Upper lobe of right lung (tissue), 1 donor: ENCODE results near the gene RBFOX1. TPM values are rescaled to one million over a fixed set of nuclear protein-coding genes. Genes with fewer than 3 reads are reported as not detected.

ENCODE experiments used
- ATAC-seq: fragments of 200-7000 bp; cut with Tn5 transposase; one replicate; pipeline ENCODE4 v1.9.1; 2020; ENCODE audit warnings: mild to moderate bottlenecking, moderate library complexity
- DNase-seq: peaks from one replicate; pipeline ENCODE4 v3.0.0-alpha.2; 2020
- H3K27ac ChIP-seq: fragments of 200-600 bp; one replicate; pipeline ENCODE4 v1.8.0; 2022
- H3K27me3 ChIP-seq: fragments of 200-600 bp; one replicate; pipeline ENCODE4 v1.8.0; 2022; ENCODE audit warnings: mild to moderate bottlenecking
- H3K36me3 ChIP-seq: fragments of 200-600 bp; one replicate; pipeline ENCODE4 v1.8.0; 2022
- H3K4me1 ChIP-seq: fragments of 200-600 bp; one replicate; pipeline ENCODE4 v1.8.0; 2022
- H3K4me3 ChIP-seq: fragments of 200-600 bp; one replicate; pipeline ENCODE4 v1.8.0; 2022; ENCODE audit warnings: mild to moderate bottlenecking
- H3K9me3 ChIP-seq: fragments of 200-600 bp; one replicate; pipeline ENCODE4 v1.8.0; 2022
- intact Hi-C: fragments of 100-400 bp; cut with DNase I; formaldehyde crosslinking; loops from one replicate; pipeline ENCODE4 v1.11.0; 2022
- total RNA-seq: library from RNA; stranded (reverse); fragmentation: NEBNext Ultra II Directional; extraction: Animal tissue kit (Norgen Biotek cat#: 25700); gene quantifications from one replicate; pipeline ENCODE4 v1.2.1, GENCODE V29; 2021
- TF ChIP-seq, protein P1 (sequence below): fragments of 200-600 bp; IDR thresholded peaks from one replicate; pipeline ENCODE4 v1.8.0; 2022; ENCODE audit warnings: antibody characterized with exemption
- donor health status: DM: no; HTN: yes; CAD: no; lungs with severe emphysema.

The RBFOX1 gene
- total RNA-seq, 1 donor from 2014 or later, result not detected

DNA sequence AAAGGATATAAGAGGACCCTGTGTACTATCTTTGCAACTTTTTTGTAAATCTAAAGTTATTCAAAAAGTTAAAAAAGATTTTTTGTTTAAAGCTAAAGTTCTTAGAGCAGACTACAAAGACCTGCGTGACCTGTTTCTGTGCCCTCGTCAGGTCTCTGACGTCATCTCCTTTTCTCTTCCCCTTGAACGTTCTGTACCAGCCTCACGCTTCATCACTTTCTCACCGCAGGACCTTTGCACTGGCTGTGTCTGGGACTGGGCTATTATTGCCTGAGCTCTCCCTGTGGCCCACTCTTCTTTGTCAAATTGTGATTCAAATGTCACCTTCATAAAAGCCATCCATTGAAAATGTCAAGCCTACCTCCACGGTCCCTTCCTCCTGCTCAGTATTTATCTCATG, 222.8 kb downstream of the RBFOX1 start:
- Histone ChIP-seq H3K27me3 (no peaks in the 10 kb centered on the region), H3K36me3 (no peaks in the 10 kb centered on the region), H3K27ac (no peak overlapping the region), H3K9me3 (no peaks in the 10 kb centered on the region), H3K4me3 (no peak overlapping the region), H3K4me1 (no peaks in the 10 kb centered on the region)
- ATAC-seq (no peak), DNase-seq (no peak)
- TF ChIP-seq, protein P1, sequence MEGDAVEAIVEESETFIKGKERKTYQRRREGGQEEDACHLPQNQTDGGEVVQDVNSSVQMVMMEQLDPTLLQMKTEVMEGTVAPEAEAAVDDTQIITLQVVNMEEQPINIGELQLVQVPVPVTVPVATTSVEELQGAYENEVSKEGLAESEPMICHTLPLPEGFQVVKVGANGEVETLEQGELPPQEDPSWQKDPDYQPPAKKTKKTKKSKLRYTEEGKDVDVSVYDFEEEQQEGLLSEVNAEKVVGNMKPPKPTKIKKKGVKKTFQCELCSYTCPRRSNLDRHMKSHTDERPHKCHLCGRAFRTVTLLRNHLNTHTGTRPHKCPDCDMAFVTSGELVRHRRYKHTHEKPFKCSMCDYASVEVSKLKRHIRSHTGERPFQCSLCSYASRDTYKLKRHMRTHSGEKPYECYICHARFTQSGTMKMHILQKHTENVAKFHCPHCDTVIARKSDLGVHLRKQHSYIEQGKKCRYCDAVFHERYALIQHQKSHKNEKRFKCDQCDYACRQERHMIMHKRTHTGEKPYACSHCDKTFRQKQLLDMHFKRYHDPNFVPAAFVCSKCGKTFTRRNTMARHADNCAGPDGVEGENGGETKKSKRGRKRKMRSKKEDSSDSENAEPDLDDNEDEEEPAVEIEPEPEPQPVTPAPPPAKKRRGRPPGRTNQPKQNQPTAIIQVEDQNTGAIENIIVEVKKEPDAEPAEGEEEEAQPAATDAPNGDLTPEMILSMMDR, result no peak
- intact Hi-C loops, result no loop called here

DNA sequence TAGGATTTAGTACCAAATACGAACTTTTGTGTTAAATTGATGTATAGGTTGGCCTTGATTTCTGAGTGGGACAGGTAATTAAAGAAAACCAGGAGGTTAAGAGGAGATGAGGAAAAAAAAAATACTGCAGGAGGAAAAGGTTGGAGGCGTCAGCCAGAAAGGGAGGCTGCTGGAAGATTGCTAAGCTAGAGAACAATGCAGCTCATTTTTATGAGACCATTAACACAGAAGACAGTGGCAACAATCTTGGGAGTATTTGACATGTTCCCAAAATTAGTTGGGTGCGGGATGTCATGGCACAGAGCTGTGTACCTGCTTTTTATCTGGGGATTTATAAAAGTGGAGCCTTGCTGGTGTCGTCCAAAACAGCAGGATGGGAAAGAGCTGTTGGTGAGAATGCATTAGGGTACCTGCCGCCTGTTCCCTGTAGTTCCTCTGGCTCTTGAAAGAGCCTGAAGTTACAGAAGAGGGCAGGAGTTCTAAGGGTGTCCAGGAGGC, 229.3 kb downstream of the RBFOX1 start:
- Histone ChIP-seq H3K27ac (no peak overlapping the region), H3K9me3 (no peaks in the 10 kb centered on the region), H3K27me3 (no peaks in the 10 kb centered on the region), H3K4me3 (no peak overlapping the region), H3K36me3 (no peaks in the 10 kb centered on the region), H3K4me1 (no peaks in the 10 kb centered on the region)
- intact Hi-C loops, result no loop called here
- TF ChIP-seq, protein P1, result no peak
- DNase-seq, result no peak
- no peak for ATAC-seq

DNA sequence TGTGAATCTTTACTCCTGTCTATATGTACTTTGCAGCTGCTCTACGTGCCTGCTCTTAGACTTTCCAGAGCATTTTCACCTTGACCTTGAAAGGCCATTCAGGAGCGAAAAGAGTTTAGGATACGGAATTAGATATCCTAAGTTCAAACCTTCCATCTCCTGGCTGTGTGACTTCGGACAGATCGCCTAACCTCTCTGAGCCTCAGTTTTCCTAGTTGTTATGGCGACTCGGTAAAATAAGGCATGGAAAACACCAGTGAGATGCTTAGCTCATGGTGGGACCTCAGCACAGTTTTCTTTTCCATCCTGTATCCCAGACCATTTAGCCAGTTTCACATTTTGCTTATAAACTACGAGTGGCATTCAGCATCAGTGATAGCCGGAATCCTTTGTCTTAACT, 233.7 kb downstream of the RBFOX1 start:
- no peak overlapping the region for H3K4me3 ChIP-seq
- intact Hi-C loops, result no loop called here
- DNase-seq, result no peak
- TF ChIP-seq, protein P1, result no peak
- no peaks in the 10 kb centered on the region for H3K9me3 ChIP-seq
- H3K36me3 ChIP-seq, result no peaks in the 10 kb centered on the region
- ATAC-seq, result no peak
- no peak overlapping the region for H3K27ac ChIP-seq
- H3K27me3 ChIP-seq, result no peaks in the 10 kb centered on the region
- no peaks in the 10 kb centered on the region for H3K4me1 ChIP-seq

DNA sequence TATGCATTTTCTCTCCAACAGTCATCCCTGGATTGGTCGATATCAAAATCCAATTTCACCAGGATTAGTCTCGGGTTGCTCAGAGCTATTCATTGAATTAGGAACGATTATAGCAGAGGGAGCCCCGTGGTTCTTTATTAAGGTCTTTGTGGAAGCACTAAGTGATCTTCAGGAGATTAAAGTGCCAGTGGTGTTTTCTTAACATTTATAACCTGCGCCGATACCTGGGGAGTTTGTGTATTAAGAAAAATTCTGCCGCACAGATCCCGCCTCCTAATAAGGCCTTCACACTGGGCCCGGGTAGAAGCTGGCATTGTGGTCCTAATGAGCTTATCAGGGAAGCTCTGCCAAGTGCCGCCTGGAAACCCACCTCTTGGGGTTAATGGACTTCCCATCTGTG, 238.7 kb downstream of the RBFOX1 start:
- DNase-seq (no peak), ATAC-seq (no peak)
- no peak overlapping the region for H3K27ac ChIP-seq
- H3K27me3 ChIP-seq, result no peaks in the 10 kb centered on the region
- H3K4me1 ChIP-seq, result no peaks in the 10 kb centered on the region
- TF ChIP-seq, protein P1, result no peak
- intact Hi-C loops, result no loop called here
- no peaks in the 10 kb centered on the region for H3K9me3 ChIP-seq
- no peaks in the 10 kb centered on the region for H3K36me3 ChIP-seq
- H3K4me3 ChIP-seq, result no peak overlapping the region

DNA sequence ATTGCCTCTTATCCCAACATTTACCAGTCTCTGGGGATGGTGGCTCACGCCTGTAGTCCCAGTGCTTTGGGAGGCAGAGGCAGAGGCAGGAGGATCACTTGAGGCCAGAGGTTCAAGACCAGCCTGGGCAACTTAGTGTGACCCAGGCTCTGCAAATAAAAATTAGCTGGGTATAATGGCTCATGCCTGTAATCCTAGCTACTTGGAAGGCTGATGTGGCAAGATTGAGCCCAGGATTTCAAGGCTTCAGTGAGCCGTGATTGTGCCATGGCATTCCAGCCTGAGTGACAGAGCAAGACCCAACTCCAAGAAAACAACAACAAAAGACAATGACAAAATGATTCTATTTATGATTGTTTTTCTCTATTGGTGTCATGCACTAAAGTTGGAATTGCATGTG, 244.9 kb downstream of the RBFOX1 start:
- no peak overlapping the region for H3K4me3 ChIP-seq
- H3K27ac ChIP-seq, result no peak overlapping the region
- H3K9me3 ChIP-seq, result no peaks in the 10 kb centered on the region
- DNase-seq, result no peak
- ATAC-seq, result no peak
- no peaks in the 10 kb centered on the region for H3K36me3 ChIP-seq
- TF ChIP-seq, protein P1, result no peak
- intact Hi-C loops, result no loop called here
- H3K4me1 ChIP-seq, result no peaks in the 10 kb centered on the region
- no peaks in the 10 kb centered on the region for H3K27me3 ChIP-seq

DNA sequence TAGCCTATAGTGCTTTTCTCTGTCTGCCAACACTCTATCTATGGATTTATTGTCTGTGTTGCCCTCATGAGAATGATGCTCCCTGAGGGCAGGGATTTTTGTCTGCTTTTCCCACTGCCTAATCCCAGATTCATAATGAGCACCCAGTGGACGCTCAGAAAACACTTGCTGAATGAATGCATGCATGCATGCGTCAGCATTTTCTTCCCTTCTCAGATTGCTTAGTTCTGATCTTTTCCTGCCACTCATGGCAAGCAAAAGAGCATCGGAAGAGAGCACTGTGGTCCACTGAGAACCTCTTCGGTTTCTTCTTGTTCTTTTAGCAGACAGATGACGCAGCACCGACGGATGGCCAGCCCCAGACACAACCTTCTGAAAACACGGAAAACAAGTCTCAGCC, 246.8 kb downstream of the RBFOX1 start:
- Histone ChIP-seq H3K4me1 (no peaks in the 10 kb centered on the region), H3K27me3 (no peaks in the 10 kb centered on the region), H3K4me3 (no peak overlapping the region), H3K36me3 (no peaks in the 10 kb centered on the region), H3K27ac (no peak overlapping the region), H3K9me3 (no peaks in the 10 kb centered on the region)
- no peak for ATAC-seq
- intact Hi-C loops, result no loop called here
- no peak for DNase-seq
- TF ChIP-seq, protein P1, result no peak
